Caki2 (cell line): ENCODE data around the gene BCL2L12. TPM values are rescaled to one million over a fixed set of nuclear protein-coding genes. Genes with fewer than 3 reads are reported as not detected.
"Not testable (repeated sequence)": the region's sequence is repeated elsewhere in the genome, so short reads cannot be mapped to it uniquely, and the experiment has no call there.

Source experiments
- DNase-seq: peaks from one replicate; pipeline ENCODE4 v3.0.0-alpha.2; 2015; ENCODE audit warnings: low read depth
- in situ Hi-C: cut with HindIII; loops from 2 replicates; pipeline ENCODE4 v1.10.0; 2016; ENCODE audit warnings: low sequenced_read_pairs, low pct_unique_long_range_greater_than_20kb, mixed read lengths
- total RNA-seq: library from RNA; depleted of rRNA; stranded (reverse); fragments of >200 nt; shearing (Covaris generic); gene quantifications from 2 replicates; pipeline ENCODE4 v1.2.3, GENCODE V29; 2014; ENCODE audit warnings: low replicate concordance

BCL2L12 gene
- total RNA-seq, 1 experiment from 2014 or later: 3.0 TPM

DNA sequence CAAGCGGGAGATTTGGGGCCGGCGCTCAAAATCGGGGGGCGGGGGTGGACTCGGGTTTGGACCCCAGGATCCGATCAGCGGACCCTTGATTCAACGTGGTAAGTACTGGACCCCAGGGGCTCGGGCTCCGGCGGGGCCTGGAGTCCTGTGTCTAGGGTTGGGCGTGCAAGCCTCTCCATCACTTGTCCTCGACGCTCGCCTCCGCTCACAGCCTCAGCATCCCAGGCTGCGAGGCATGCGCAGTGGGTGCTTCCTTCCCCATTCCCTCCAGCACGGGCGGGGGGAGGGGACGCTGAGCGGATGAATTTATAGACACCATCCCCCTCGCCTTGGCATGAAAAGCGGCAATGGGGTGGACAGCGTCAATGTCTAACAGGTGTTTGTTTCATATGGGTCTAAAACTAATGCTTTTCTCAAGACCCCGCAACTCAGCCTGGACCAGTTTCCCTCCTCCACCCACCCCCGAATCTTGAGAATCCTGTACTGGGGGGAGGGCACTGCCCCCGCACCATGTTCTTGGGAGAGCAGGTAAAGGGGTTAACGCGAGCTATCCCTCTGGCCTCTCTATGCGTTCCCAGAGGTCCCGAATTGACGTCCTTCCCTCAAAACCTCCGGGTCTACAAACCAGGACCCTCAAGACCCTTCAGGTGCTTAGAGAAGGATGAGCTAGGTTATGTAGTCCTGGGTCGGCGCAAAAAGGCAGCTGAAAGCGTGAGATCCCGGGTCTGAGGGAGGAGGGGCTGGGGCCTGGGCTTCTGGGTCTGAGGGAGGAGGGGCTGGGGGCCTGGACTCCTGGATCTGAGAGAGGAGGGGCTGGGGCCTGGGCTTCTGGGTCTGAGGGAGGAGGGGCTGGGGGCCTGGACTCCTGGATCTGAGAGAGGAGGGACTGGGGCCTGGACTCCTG lies 25.8 kb downstream of the BCL2L12 start:
- in situ Hi-C loops: no loop called here

DNA sequence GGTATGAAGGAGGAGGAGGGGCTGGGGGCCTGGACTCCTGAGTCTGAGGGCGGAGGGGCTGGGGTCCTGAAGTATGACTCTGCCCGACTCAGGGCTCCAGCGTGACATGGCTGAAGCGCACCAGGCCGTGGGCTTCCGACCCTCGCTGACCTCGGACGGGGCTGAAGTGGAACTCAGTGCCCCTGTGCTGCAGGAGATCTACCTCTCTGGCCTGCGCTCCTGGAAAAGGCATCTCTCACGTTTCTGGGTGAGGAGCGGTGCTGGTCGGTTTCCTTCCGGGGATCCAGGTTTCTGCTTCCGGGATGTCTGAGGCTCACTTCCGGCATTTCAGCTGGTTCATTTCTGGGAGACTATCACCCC lies 26.4 kb downstream of the BCL2L12 start:
- in situ Hi-C loops: no loop called here
- no peak for DNase-seq

More for the DNA sequence above, 25.8 kb downstream of the BCL2L12 start:
- no peak for DNase-seq

DNA sequence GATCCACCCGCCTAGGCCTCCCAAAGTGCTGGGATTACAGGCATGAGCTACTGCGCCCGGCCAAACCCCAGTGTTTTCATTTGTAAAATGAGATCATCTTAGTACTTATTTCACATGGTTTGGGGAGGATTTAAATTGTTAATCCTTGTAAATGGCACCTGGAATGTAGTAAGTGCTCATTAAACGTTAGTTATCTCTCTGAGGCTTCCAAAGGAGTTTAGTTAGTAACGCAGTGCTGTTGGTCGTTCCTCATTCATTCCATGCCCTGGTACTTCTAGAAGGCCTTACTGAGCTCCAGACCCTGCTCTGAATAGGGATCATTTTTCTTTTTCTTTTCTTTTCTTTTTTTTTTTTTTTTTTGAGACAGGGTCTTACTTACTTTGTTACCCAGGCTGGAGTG lies 30.4 kb downstream of the BCL2L12 start:
- no peak for DNase-seq
- in situ Hi-C loops: no loop called here

DNA sequence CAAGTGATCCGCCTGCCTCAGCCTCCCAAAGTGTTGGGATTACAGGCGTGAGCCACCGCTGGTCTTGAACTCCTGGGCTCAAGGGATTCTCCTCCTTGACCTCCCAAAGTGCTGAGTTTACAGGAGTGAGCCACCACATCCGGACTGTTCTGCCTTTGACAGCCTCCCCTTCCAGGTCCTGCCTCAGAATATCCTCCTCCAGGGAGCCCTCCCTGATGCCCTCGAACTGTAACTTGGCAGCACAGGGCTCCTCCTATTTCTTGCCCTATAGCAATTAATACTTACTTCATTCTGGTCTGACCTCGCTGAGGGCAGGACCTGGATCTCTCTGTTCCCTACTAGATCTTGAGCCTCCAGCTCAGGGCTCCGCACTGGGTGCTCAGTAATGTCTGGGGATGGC lies 31.1 kb downstream of the BCL2L12 start:
- no peak for DNase-seq
- in situ Hi-C loops: no loop called here

DNA sequence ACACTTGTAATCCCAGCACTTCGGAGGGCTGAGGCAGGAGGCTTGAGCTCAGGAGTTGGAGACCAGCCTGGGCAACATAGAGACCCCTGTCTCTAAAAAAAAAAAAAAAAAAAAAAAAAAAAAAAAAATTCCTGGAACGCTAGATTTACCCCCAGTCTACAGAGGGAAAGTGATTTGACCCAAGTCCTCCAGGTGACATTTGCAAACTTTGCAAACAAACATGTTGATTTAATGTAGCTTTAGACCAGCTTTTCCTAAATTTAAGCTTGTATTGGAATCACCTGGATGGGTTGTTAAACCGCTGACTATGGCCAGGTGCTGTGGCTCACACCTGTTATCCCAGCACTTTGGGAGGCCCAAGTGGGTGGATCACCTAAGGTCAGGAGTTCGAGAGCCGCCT lies 33.6 kb downstream of the BCL2L12 start:
- in situ Hi-C loops: no loop called here
- no peak for DNase-seq

DNA sequence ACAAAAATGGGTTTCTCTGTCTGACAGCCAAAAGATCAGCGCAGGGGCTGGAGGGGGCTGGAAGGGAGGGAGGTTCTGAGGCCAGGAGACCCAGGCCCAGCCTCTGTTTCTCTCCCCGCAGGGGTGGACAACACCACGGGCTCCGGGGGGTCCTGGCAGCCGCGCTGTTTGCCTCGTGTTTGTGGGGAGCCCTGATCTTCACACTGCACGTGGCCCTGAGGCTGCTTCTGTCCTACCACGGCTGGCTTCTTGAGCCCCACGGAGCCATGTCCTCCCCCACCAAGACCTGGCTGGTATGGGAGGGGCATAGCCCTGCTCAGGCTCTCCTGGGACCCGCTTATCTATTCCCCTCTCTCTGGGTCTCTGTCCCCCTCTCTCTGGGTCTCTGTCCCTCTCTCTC lies 34.8 kb downstream of the BCL2L12 start:
- DNase-seq: no peak
- in situ Hi-C loops: no loop called here

DNA sequence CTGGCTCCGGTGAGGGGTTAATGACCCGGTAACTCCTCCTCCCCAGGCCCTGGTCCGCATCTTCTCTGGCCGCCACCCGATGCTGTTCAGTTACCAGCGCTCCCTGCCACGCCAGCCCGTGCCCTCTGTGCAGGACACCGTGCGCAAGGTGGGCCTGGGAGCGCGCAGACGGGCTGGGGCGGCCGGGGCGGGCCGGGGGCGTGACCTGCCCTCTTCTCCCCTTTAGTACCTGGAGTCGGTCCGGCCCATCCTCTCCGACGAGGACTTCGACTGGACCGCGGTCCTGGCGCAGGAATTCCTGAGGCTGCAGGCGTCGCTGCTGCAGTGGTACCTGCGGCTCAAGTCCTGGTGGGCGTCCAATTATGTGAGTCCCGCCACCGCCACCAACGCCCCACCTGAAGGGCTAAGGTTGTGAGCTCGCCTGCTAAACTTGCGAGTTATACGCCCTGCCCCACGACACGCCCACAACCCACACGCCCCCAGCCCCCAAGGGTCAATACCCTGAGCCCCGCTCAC lies 35.6 kb downstream of the BCL2L12 start:
- no peak for DNase-seq
- in situ Hi-C loops: no loop called here

DNA sequence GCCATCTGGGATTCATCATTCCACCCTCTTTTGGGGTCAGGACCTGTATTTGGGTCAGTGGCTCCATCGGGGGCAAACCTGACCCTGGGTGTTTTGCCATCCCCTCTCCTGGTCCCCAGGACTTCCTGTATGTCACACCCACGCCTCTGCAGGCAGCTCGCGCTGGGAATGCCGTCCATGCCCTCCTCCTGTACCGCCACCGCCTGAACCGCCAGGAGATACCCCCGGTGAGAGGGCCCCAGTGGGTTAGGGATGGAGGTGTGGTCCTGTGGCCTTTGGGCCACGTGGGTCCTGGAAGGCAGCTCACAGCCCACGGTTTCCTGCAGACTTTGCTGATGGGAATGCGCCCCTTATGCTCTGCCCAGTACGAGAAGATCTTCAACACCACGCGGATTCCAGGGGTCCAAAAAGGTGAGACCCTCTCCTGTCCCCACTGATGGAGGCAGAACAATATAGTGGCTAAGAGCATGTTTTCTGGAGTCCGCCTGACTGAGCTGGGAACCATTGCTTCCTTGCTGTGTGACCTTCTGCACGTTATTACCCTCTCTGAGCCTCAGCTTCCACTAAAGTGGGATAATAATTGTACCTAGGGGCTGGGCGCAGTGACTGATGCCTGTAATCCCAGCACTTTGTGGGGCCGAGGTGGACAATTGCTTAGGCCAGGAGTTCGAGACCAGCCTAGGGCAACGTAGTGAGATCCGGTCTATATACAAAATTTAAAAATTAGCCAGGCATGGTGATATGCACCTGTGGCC lies 39.3 kb downstream of the BCL2L12 start:
- in situ Hi-C loops: no loop called here
- DNase-seq: no peak

DNA sequence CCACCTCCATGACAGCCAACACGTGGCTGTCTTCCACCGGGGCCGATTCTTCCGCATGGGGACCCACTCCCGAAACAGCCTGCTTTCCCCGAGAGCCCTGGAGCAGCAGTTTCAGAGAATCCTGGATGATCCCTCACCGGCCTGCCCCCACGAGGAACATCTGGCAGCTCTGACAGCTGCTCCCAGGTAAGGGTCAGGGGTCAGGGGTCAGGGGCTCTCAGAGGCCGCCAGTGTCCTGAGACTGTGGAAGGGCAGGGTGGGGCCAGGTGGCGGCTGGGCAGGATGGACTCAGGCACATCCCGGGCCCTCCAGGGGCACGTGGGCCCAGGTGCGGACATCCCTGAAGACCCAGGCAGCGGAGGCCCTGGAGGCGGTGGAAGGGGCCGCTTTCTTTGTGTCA lies 40.2 kb downstream of the BCL2L12 start:
- no peak for DNase-seq
- in situ Hi-C loops: no loop called here

DNA sequence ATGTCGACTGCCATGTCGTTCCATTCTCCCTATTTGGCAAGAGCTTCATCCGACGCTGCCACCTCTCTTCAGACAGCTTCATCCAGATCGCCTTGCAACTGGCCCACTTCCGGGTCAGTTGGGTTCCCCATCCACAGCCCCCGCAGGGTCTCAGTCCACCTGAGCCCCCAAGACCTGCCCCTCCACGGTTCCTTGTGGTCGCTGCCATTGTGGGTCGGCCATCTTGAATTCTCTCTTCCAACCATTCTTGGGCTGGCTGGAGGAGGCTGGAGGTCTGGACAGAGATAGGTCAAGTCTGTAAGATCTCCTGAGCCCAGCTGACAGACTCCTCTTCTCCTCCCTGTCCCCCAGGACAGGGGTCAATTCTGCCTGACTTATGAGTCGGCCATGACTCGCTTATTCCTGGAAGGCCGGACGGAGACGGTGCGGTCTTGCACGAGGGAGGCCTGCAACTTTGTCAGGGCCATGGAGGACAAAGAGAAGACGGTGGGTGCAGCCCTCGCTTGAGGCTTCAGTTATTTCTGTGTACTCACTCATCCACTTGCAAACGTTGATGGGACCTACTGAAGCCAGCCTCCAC lies 44.7 kb downstream of the BCL2L12 start:
- peak; percentile 70 for DNase-seq
- in situ Hi-C loops: no loop called here

DNA sequence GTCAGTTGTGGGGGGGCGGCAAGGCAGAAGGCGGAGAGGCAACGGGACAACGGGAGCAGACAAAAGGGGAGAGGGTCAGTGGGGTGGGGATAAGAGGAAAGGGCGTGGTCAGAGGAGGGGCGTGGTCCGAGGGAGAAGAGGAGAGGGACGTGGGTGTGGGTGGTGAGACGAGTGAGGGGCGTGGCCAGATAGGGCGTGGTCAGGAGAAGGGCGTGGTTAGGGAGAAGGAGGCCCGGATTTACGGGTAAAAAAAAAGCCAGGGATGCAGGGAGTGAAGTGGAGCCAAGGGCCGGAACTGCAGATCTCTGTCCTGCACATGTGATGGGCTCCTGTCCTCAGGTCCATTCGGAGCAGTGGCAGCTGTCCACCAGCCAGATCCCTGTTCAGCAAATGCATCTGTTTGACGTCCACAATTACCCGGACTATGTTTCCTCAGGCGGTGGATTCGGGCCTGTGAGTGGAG lies 46.7 kb downstream of the BCL2L12 start:
- in situ Hi-C loops: no loop called here
- DNase-seq: peak; percentile 97

DNA sequence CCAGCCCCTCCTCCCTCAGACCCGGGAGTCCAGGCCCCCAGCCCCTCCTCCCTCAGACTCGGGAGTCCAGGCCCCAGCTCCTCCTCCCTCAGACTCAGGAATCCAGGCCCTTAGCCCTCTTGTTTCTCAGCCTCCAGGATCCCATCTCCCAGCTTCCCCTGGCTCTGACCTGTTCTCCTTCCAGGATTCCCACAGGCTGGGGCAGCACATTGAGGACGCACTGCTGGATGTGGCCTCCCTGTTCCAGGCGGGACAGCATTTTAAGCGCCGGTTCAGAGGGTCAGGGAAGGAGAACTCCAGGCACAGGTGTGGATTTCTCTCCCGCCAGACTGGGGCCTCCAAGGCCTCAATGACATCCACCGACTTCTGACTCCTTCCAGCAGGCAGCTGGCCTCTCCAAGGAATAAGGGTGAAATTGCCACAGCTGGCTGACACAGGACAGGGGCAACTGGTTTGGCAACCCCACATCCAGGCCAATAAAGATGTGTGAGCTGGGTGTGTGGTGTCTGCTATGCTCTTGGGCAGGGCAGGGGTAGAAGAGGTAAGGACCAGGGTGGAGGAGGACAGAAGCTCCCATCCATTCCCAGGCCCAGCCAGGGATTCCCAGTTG lies 47.6 kb downstream of the BCL2L12 start:
- in situ Hi-C loops: no loop called here
- no peak for DNase-seq

DNA sequence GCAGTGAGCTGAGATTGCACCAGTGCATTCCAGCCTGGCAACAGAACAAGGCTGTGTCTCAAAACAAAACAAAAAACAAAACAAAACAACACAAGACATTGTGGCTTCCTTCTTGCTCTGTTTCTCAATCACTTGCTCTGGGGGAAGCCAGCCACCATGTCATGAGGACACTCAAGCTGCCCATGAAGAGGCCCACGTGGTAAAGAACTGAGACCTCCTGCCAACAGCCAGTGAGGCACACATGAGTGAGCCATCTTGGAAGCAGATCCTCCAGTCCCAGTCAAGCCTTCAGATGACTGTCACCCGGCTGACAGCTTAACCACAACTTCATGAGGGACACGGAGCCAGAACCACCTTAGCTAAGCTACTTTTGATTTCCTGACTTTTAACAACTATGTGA lies 50.4 kb downstream of the BCL2L12 start:
- no peak for DNase-seq
- in situ Hi-C loops: no loop called here

DNA sequence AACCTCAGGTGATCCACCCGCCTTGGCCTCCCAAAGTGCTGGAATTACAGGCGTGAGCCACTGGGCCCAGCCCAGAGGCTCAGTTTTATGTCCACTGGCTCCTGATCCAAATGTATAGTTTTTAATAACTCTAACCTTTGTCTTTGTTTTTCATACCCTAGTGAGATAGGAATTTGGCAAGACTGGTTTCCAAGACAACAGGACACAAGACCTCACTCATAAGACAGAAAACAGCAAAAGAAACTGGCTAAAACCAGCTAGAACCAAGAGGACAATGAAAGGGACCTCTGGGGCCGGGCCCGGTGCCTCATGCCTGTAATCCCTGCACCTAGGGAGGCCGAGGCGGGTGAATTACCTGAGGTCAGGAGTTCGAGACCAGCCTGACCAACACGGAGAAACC lies 52.8 kb downstream of the BCL2L12 start:
- DNase-seq: peak; percentile 37
- in situ Hi-C loops: no loop called here

DNA sequence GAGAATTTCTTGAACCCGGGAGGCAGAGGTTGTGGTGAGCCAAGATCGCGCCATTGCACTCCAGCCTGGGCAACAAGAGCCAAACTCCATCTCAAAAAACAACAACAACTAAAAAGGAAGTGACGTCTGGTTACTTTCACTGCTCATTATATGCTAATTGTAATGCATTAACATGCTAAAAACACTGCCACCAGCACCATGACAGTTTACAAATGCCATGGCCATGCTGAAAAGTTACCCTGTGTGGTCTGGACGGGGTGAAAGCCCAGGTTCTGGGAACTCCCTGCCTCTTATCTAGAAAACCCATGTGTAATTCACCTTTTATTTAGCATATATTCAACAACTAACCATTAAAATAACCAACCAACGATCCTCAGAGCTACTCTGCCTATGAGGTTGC lies 53.3 kb downstream of the BCL2L12 start:
- in situ Hi-C loops: no loop called here
- DNase-seq: no peak

DNA sequence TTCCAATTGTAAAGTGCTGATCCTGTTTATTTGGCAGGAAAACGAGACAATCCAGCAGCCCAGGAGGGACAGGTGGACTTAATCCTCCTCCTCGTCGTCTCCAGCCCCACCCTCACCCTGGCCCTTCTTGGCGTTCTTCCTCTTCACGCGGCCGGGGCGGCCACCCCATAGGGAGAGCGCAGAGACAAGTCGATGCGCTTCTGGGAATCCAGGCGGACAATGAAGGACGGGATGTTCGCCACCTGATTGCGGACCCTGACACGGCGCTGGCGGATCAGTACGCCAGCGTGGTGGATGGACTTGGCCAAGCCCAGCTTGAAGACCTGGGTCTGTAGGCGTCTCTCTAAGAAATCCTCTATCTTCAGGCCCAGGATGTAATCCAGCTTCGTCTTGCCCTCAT lies 53.7 kb downstream of the BCL2L12 start:
- in situ Hi-C loops: not testable (repeated sequence)

More for the DNA sequence above, 53.7 kb downstream of the BCL2L12 start:
- not testable (repeated sequence) for DNase-seq
